Activated naive CD4-positive, alpha-beta T cell treated with anti-CD3 and anti-CD28 coated beads, Interleukin-2, amount 10 ng/mL, durations not matched to agents 7 days and 5 days (primary cell): ENCODE measurements around the gene SNTA1.
A peak's percentile ranks its signal among the peaks of the same experiment; 100 is the strongest.
"Not testable (repeated sequence)": the region's sequence is repeated elsewhere in the genome, so short reads cannot be mapped to it uniquely, and the experiment has no call there.

Experiments used
- CTCF ChIA-PET: fragments of 350-600 bp; sonication (Branson Sonifier 250); formaldehyde crosslinking; loops from one replicate; lab custom pipeline; 2021; ENCODE audit warnings: antibody characterized with exemption; lab: Charles Lee
- DNase-seq: peaks from one replicate; pipeline ENCODE4 v3.0.0-alpha.2; 2020
- H3K27ac Mint-ChIP-seq: one replicate; pipeline ENCODE4 v1.8.0; 2021; ENCODE audit warnings: mild to moderate bottlenecking, moderate library complexity, mixed read lengths
- H3K27me3 Mint-ChIP-seq: one replicate; pipeline ENCODE4 v1.8.0; 2021; ENCODE audit warnings: mild to moderate bottlenecking, mixed read lengths
- H3K36me3 Mint-ChIP-seq: one replicate; pipeline ENCODE4 v1.8.0; 2021; ENCODE audit warnings: mixed read lengths
- H3K4me1 Mint-ChIP-seq: one replicate; pipeline ENCODE4 v1.8.0; 2021; ENCODE audit warnings: mixed read lengths
- H3K4me3 Mint-ChIP-seq: one replicate; pipeline ENCODE4 v1.8.0; 2021; ENCODE audit warnings: mild to moderate bottlenecking, moderate library complexity, mixed read lengths
- H3K9me3 Mint-ChIP-seq: one replicate; pipeline ENCODE4 v1.8.0; 2021; ENCODE audit warnings: mixed read lengths

The SNTA1 gene

GRCh38 chr20:33423875-33424274 is 19.7 kb downstream of the SNTA1 start:
- not testable (repeated sequence) for H3K4me1 Mint-ChIP-seq, H3K27ac Mint-ChIP-seq

GRCh38 chr20:33423141-33423834 is 20.3 kb downstream of the SNTA1 start:
- no peak overlapping the region for H3K4me3 Mint-ChIP-seq
- CTCF ChIA-PET, result interaction anchor here (0.8 kb wide), 1 partner anchor 208 kb away, joined by 3 read pairs; no protein-coding TSS in a partner anchor
- no peak for DNase-seq
- H3K4me1 Mint-ChIP-seq, result no peaks in the 10 kb centered on the region
- H3K9me3 Mint-ChIP-seq, result no peaks in the 10 kb centered on the region
- no peaks in the 10 kb centered on the region for H3K27me3 Mint-ChIP-seq
- no peak overlapping the region for H3K27ac Mint-ChIP-seq
- H3K36me3 Mint-ChIP-seq, result no peaks in the 10 kb centered on the region

More at GRCh38 chr20:33423875-33424274, 19.7 kb downstream of the SNTA1 start:
- CTCF ChIA-PET, result interaction anchor here (0.8 kb wide), 1 partner anchor 208 kb away, joined by 3 read pairs; no protein-coding TSS in a partner anchor
- not testable (repeated sequence) for H3K9me3 Mint-ChIP-seq, DNase-seq, H3K36me3 Mint-ChIP-seq, H3K4me3 Mint-ChIP-seq, H3K27me3 Mint-ChIP-seq

- DNase-seq, result no peak
- Mint-ChIP-seq H3K36me3 (no peaks in the 10 kb centered on the region), H3K4me1 (no peaks in the 10 kb centered on the region), H3K27ac (no peak overlapping the region), H3K9me3 (no peaks in the 10 kb centered on the region), H3K27me3 (no peaks in the 10 kb centered on the region), H3K4me3 (no peak overlapping the region)
- CTCF ChIA-PET, result no interaction called here
These were observed 24.2 kb downstream of the SNTA1 start for GRCh38 chr20:33419140-33419974.

GRCh38 chr20:33418033-33418432 is 25.5 kb downstream of the SNTA1 start:
- Mint-ChIP-seq H3K4me1 (no peaks in the 10 kb centered on the region), H3K27me3 (no peaks in the 10 kb centered on the region)
- CTCF ChIA-PET, result interaction anchor here (0.6 kb wide), 1 partner anchor 38 kb away, joined by 3 read pairs; no protein-coding TSS in a partner anchor

GRCh38 chr20:33415948-33416347 is 27.6 kb downstream of the SNTA1 start:
- DNase-seq, result peak; percentile 28
- CTCF ChIA-PET, result no interaction called here
- H3K36me3 Mint-ChIP-seq, result no peaks in the 10 kb centered on the region
- no peaks in the 10 kb centered on the region for H3K4me1 Mint-ChIP-seq
- H3K27me3 Mint-ChIP-seq, result no peaks in the 10 kb centered on the region
- no peak overlapping the region for H3K4me3 Mint-ChIP-seq
- no peak overlapping the region for H3K27ac Mint-ChIP-seq
- H3K9me3 Mint-ChIP-seq, result no peaks in the 10 kb centered on the region

More at GRCh38 chr20:33418033-33418432, 25.5 kb downstream of the SNTA1 start:
- H3K9me3 Mint-ChIP-seq, result no peaks in the 10 kb centered on the region
- H3K36me3 Mint-ChIP-seq, result no peaks in the 10 kb centered on the region
- H3K27ac Mint-ChIP-seq, result no peak overlapping the region
- H3K4me3 Mint-ChIP-seq, result no peak overlapping the region
- no peak for DNase-seq

- H3K36me3 Mint-ChIP-seq, result peaks cover 4% of the 10 kb centered on the region
- H3K9me3 Mint-ChIP-seq, result no peaks in the 10 kb centered on the region
- H3K4me3 Mint-ChIP-seq, result no peak overlapping the region
- no peak for DNase-seq
- H3K27ac Mint-ChIP-seq, result no peak overlapping the region
- no peaks in the 10 kb centered on the region for H3K4me1 Mint-ChIP-seq
- CTCF ChIA-PET, result interaction anchor here (2.3 kb wide), 1 partner anchor 11 kb away, joined by 9 read pairs; the partner anchor contains the start of gene CDK5RAP1
- H3K27me3 Mint-ChIP-seq, result no peaks in the 10 kb centered on the region
These were observed 31.1 kb downstream of the SNTA1 start for GRCh38 chr20:33412484-33412838.

GRCh38 chr20:33411711-33412483 is 31.7 kb downstream of the SNTA1 start:
- Mint-ChIP-seq H3K4me3 (no peak overlapping the region), H3K27me3 (no peaks in the 10 kb centered on the region), H3K9me3 (no peaks in the 10 kb centered on the region), H3K36me3 (peaks cover 9% of the 10 kb centered on the region), H3K4me1 (no peaks in the 10 kb centered on the region), H3K27ac (no peak overlapping the region)
- DNase-seq, result no peak
- CTCF ChIA-PET, result interaction anchor here (0.7 to 2.3 kb wide), 2 partner anchors 11 to 622 kb away, joined by 3 to 9 read pairs; partner anchors contain the start of gene CDK5RAP1

- peaks cover 9% of the 10 kb centered on the region for H3K36me3 Mint-ChIP-seq
- H3K9me3 Mint-ChIP-seq, result no peaks in the 10 kb centered on the region
- no peak overlapping the region for H3K27ac Mint-ChIP-seq
- DNase-seq, result no peak
- H3K4me3 Mint-ChIP-seq, result no peak overlapping the region
- no peaks in the 10 kb centered on the region for H3K27me3 Mint-ChIP-seq
- no peaks in the 10 kb centered on the region for H3K4me1 Mint-ChIP-seq
- CTCF ChIA-PET, result interaction anchor here (0.7 to 2.3 kb wide), 2 partner anchors 10 to 621 kb away, joined by 3 to 9 read pairs; partner anchors contain the start of gene CDK5RAP1
These were observed 32.3 kb downstream of the SNTA1 start for GRCh38 chr20:33411242-33411641.

- Mint-ChIP-seq H3K27me3 (no peaks in the 10 kb centered on the region), H3K4me3 (no peak overlapping the region), H3K27ac (no peak overlapping the region)
These were observed 33.4 kb downstream of the SNTA1 start for GRCh38 chr20:33410081-33410742.

GRCh38 chr20:33408716-33409654 is 34.6 kb downstream of the SNTA1 start:
- no peak overlapping the region for H3K4me3 Mint-ChIP-seq
- H3K27ac Mint-ChIP-seq, result no peak overlapping the region
- CTCF ChIA-PET, result no interaction called here
- DNase-seq, result no peak
- no peaks in the 10 kb centered on the region for H3K9me3 Mint-ChIP-seq
- H3K4me1 Mint-ChIP-seq, result peaks cover 3% of the 10 kb centered on the region
- peaks cover 9% of the 10 kb centered on the region for H3K36me3 Mint-ChIP-seq
- H3K27me3 Mint-ChIP-seq, result no peaks in the 10 kb centered on the region

More at GRCh38 chr20:33410081-33410742, 33.4 kb downstream of the SNTA1 start:
- no peaks in the 10 kb centered on the region for H3K9me3 Mint-ChIP-seq
- DNase-seq, result no peak
- H3K4me1 Mint-ChIP-seq, result no peaks in the 10 kb centered on the region
- H3K36me3 Mint-ChIP-seq, result peaks cover 9% of the 10 kb centered on the region
- CTCF ChIA-PET, result no interaction called here

GRCh38 chr20:33408313-33408712 is 35.2 kb downstream of the SNTA1 start:
- DNase-seq, result no peak
- Mint-ChIP-seq H3K4me3 (no peak overlapping the region), H3K36me3 (peaks cover 9% of the 10 kb centered on the region), H3K4me1 (peaks cover 5% of the 10 kb centered on the region), H3K27me3 (no peaks in the 10 kb centered on the region), H3K27ac (no peak overlapping the region), H3K9me3 (no peaks in the 10 kb centered on the region)
- CTCF ChIA-PET, result no interaction called here

GRCh38 chr20:33407796-33408195 is 35.8 kb downstream of the SNTA1 start:
- peaks cover 5% of the 10 kb centered on the region for H3K4me1 Mint-ChIP-seq
- H3K4me3 Mint-ChIP-seq, result no peak overlapping the region
- peak overlapping the region; percentile 66 for H3K27ac Mint-ChIP-seq
- peaks cover 9% of the 10 kb centered on the region for H3K36me3 Mint-ChIP-seq
- no peaks in the 10 kb centered on the region for H3K27me3 Mint-ChIP-seq
- no peaks in the 10 kb centered on the region for H3K9me3 Mint-ChIP-seq
- no peak for DNase-seq
- CTCF ChIA-PET, result no interaction called here

GRCh38 chr20:33407251-33407650 is 36.3 kb downstream of the SNTA1 start:
- Mint-ChIP-seq H3K4me1 (peaks cover 11% of the 10 kb centered on the region), H3K9me3 (no peaks in the 10 kb centered on the region), H3K4me3 (no peak overlapping the region), H3K27me3 (no peaks in the 10 kb centered on the region), H3K36me3 (peaks cover 9% of the 10 kb centered on the region), H3K27ac (no peak overlapping the region)
- CTCF ChIA-PET, result no interaction called here
- DNase-seq, result no peak
